Stimulated activated naive CD8-positive, alpha-beta T cell treated with anti-CD3 and anti-CD28 coated beads, Interleukin-15, amount 100 ng/mL, for 72 hours (primary cell): ENCODE results near the gene RASD1.
"Not testable (repeated sequence)": the region's sequence is repeated elsewhere in the genome, so short reads cannot be mapped to it uniquely, and the experiment has no call there.

Source experiments
- ATAC-seq: fragments of 150-1000 bp; cut with Tn5 transposase; 2 replicates; pipeline ENCODE4 v1.10.0; 2021; ENCODE audit warnings: mild to moderate bottlenecking, moderate library complexity
- DNase-seq, 2 donors: peaks; one replicate each; pipeline ENCODE4 v3.0.0; 2021 to 2022
- H3K27ac Mint-ChIP-seq, 2 donors: one replicate each; pipeline ENCODE4 v1.8.0; 2022; ENCODE audit warnings: mild to moderate bottlenecking in 2 of 2, mixed read lengths in 2 of 2, moderate library complexity in 2 of 2
- H3K27me3 Mint-ChIP-seq: one replicate; pipeline ENCODE4 v1.8.0; 2022; ENCODE audit warnings: mixed read lengths
- H3K4me1 Mint-ChIP-seq: one replicate; pipeline ENCODE4 v1.8.0; 2022; ENCODE audit warnings: mild to moderate bottlenecking, mixed read lengths
- H3K4me3 Mint-ChIP-seq, 2 donors: one replicate each; pipeline ENCODE4 v1.8.0; 2022; ENCODE audit warnings: mild to moderate bottlenecking in 2 of 2, mixed read lengths in 2 of 2, moderate library complexity in 1 of 2
- H3K9me3 Mint-ChIP-seq, 2 donors: one replicate each; pipeline ENCODE4 v1.8.0; 2022; ENCODE audit warnings: mixed read lengths in 2 of 2

RASD1 gene

GRCh38 chr17:17480593-17481148, 15.5 kb downstream of the RASD1 start:
- H3K9me3 Mint-ChIP-seq, result no peaks in the 10 kb centered on the region
- DNase-seq (no peak), ATAC-seq (no peak)
- H3K27me3 Mint-ChIP-seq, result no peaks in the 10 kb centered on the region
- peaks cover 69% of the 10 kb centered on the region for H3K4me1 Mint-ChIP-seq
- H3K27ac Mint-ChIP-seq, result peak overlapping the region; percentile 74 to 89
- H3K4me3 Mint-ChIP-seq, result peak overlapping the region; percentile 0 to 28

GRCh38 chr17:17479209-17479608, 17.0 kb downstream of the RASD1 start:
- no peak for ATAC-seq
- DNase-seq, result no peak
- H3K4me3 Mint-ChIP-seq, result no peak overlapping the region
- H3K27ac Mint-ChIP-seq, result no peak overlapping the region
- no peaks in the 10 kb centered on the region for H3K27me3 Mint-ChIP-seq
- no peaks in the 10 kb centered on the region for H3K9me3 Mint-ChIP-seq
- peaks cover 56% of the 10 kb centered on the region for H3K4me1 Mint-ChIP-seq

- Mint-ChIP-seq H3K4me3 (peak within 1 kb of the TSS; percentile 88), H3K27ac (peak within 1 kb of the TSS; percentile 90 to 97), H3K9me3 (no peaks in the 10 kb centered on the region), H3K27me3 (peaks cover 8% of the 10 kb centered on the region), H3K4me1 (peaks cover 48% of the 10 kb centered on the region)
- peak; percentile 100 for ATAC-seq
- peak; percentile 93 to 94 for DNase-seq
Measured at GRCh38 chr17:17476865-17477467, 19.2 kb downstream of the RASD1 start, which contains the start of gene MED9. TSS of gene MED9 (plus strand) at chr17:17477000. CDS start at chr17:17477042, 42 bp downstream.

GRCh38 chr17:17474341-17474740, 21.9 kb downstream of the RASD1 start:
- DNase-seq, result no peak
- ATAC-seq, result no peak
- H3K27ac Mint-ChIP-seq, result no peak overlapping the region
- no peak overlapping the region for H3K4me3 Mint-ChIP-seq
- H3K27me3 Mint-ChIP-seq, result peaks cover 8% of the 10 kb centered on the region
- peaks cover 28% of the 10 kb centered on the region for H3K4me1 Mint-ChIP-seq
- no peaks in the 10 kb centered on the region for H3K9me3 Mint-ChIP-seq

- ATAC-seq, result no peak
- H3K27ac Mint-ChIP-seq, result peak overlapping the region in 1 of 2 donors; percentile 28
- no peak overlapping the region for H3K4me3 Mint-ChIP-seq
Measured at GRCh38 chr17:17472333-17472920, 23.8 kb downstream of the RASD1 start.

GRCh38 chr17:17469996-17470395, 26.2 kb downstream of the RASD1 start:
- no peak overlapping the region for H3K27ac Mint-ChIP-seq
- ATAC-seq (no peak), DNase-seq (no peak)
- H3K27me3 Mint-ChIP-seq, result peaks cover 13% of the 10 kb centered on the region
- no peaks in the 10 kb centered on the region for H3K9me3 Mint-ChIP-seq
- H3K4me1 Mint-ChIP-seq, result peaks cover 9% of the 10 kb centered on the region
- H3K4me3 Mint-ChIP-seq, result no peak overlapping the region

More at GRCh38 chr17:17472333-17472920, 23.8 kb downstream of the RASD1 start:
- Mint-ChIP-seq H3K9me3 (no peaks in the 10 kb centered on the region), H3K27me3 (peaks cover 13% of the 10 kb centered on the region), H3K4me1 (peaks cover 9% of the 10 kb centered on the region)
- DNase-seq, result no peak

- ATAC-seq, result no peak
- Mint-ChIP-seq H3K9me3 (no peaks in the 10 kb centered on the region), H3K27ac (no peak overlapping the region), H3K4me3 (no peak overlapping the region), H3K27me3 (peaks cover 13% of the 10 kb centered on the region), H3K4me1 (peaks cover 9% of the 10 kb centered on the region)
- no peak for DNase-seq
Measured at GRCh38 chr17:17469358-17469757, 26.8 kb downstream of the RASD1 start.

- DNase-seq, result no peak
- Mint-ChIP-seq H3K4me3 (no peak overlapping the region), H3K27ac (peak overlapping the region in 1 of 2 donors; percentile 6), H3K4me1 (peaks cover 9% of the 10 kb centered on the region), H3K27me3 (peaks cover 12% of the 10 kb centered on the region), H3K9me3 (no peaks in the 10 kb centered on the region)
- ATAC-seq, result no peak
Measured at GRCh38 chr17:17468217-17469010, 27.8 kb downstream of the RASD1 start.

GRCh38 chr17:17467720-17468119, 28.5 kb downstream of the RASD1 start:
- ATAC-seq, result no peak
- Mint-ChIP-seq H3K27ac (no peak overlapping the region), H3K4me1 (peaks cover 9% of the 10 kb centered on the region), H3K27me3 (peaks cover 6% of the 10 kb centered on the region), H3K9me3 (no peaks in the 10 kb centered on the region), H3K4me3 (no peak overlapping the region)
- no peak for DNase-seq

- ATAC-seq (no peak), DNase-seq (no peak)
- Mint-ChIP-seq H3K27me3 (peaks cover 6% of the 10 kb centered on the region), H3K27ac (no peak overlapping the region), H3K9me3 (no peaks in the 10 kb centered on the region), H3K4me1 (peaks cover 4% of the 10 kb centered on the region), H3K4me3 (no peak overlapping the region)
Measured at GRCh38 chr17:17467016-17467415, 29.2 kb downstream of the RASD1 start.

- no peak for ATAC-seq
- no peak overlapping the region for H3K27ac Mint-ChIP-seq
- H3K27me3 Mint-ChIP-seq, result peaks cover 6% of the 10 kb centered on the region
- H3K9me3 Mint-ChIP-seq, result no peaks in the 10 kb centered on the region
- no peaks in the 10 kb centered on the region for H3K4me1 Mint-ChIP-seq
- no peak for DNase-seq
- H3K4me3 Mint-ChIP-seq, result no peak overlapping the region
Measured at GRCh38 chr17:17466511-17466910, 29.7 kb downstream of the RASD1 start.

GRCh38 chr17:17465878-17466277, 30.3 kb downstream of the RASD1 start:
- H3K9me3 Mint-ChIP-seq, DNase-seq, H3K27ac Mint-ChIP-seq, H3K27me3 Mint-ChIP-seq, H3K4me1 Mint-ChIP-seq, ATAC-seq, H3K4me3 Mint-ChIP-seq: not testable (repeated sequence)

GRCh38 chr17:17463821-17464220, 32.4 kb downstream of the RASD1 start:
- peaks cover 7 to 10% of the 10 kb centered on the region in 2 donors for H3K9me3 Mint-ChIP-seq
- H3K27ac Mint-ChIP-seq, result no peak overlapping the region
- ATAC-seq, result no peak
- no peak overlapping the region for H3K4me3 Mint-ChIP-seq
- H3K27me3 Mint-ChIP-seq, result peaks cover 6% of the 10 kb centered on the region
- H3K4me1 Mint-ChIP-seq, result no peaks in the 10 kb centered on the region
- no peak for DNase-seq

- no peaks in the 10 kb centered on the region for H3K27me3 Mint-ChIP-seq
- H3K4me3 Mint-ChIP-seq, result no peak overlapping the region
- no peak overlapping the region for H3K27ac Mint-ChIP-seq
- DNase-seq (no peak), ATAC-seq (no peak)
- no peaks in the 10 kb centered on the region for H3K4me1 Mint-ChIP-seq
- H3K9me3 Mint-ChIP-seq, result peaks cover 7 to 10% of the 10 kb centered on the region in 2 donors
Measured at GRCh38 chr17:17462048-17462824, 34.0 kb downstream of the RASD1 start.

- H3K4me1 Mint-ChIP-seq, result no peaks in the 10 kb centered on the region
- no peak overlapping the region for H3K27ac Mint-ChIP-seq
- no peak overlapping the region for H3K4me3 Mint-ChIP-seq
- peaks cover 7 to 10% of the 10 kb centered on the region in 2 donors for H3K9me3 Mint-ChIP-seq
- DNase-seq (no peak), ATAC-seq (no peak)
- no peaks in the 10 kb centered on the region for H3K27me3 Mint-ChIP-seq
Measured at GRCh38 chr17:17460038-17460437, 36.2 kb downstream of the RASD1 start.
